ENCODE measurements around the gene PSMB11. TPM values are rescaled to one million over a fixed set of nuclear protein-coding genes. Genes with fewer than 3 reads are reported as not detected.

PSMB11 gene
- total RNA-seq, 6 donors from 2014 or later = not detected

- no peak for DNase-seq
- H3K9me3 ChIP-seq = no peaks in the 10 kb centered on the region
- no peaks in the 10 kb centered on the region for H3K4me1 ChIP-seq
- H3K4me3 ChIP-seq = no peak overlapping the region
- WGBS, 2 donors = 90 to 94% methylated on average over 7 of the region's 7 CpGs
- no peaks in the 10 kb centered on the region for H3K27me3 ChIP-seq
- no peak overlapping the region for H3K27ac ChIP-seq
- ATAC-seq (ENCODE audit: low FRiP score in 2 of 2) = no peak
- H3K36me3 ChIP-seq = peaks cover 0 to 15% (median 8%) of the 10 kb centered on the region in 4 donors
- TF ChIP-seq POLR2A (IDR thresholded peaks at IDR 0.05) = no peak
- TF ChIP-seq POLR2AphosphoS5 (IDR thresholded peaks at IDR 0.05) = no peak
- no peak for TF ChIP-seq EP300 (IDR thresholded peaks at IDR 0.05)
- TF ChIP-seq, protein P1, sequence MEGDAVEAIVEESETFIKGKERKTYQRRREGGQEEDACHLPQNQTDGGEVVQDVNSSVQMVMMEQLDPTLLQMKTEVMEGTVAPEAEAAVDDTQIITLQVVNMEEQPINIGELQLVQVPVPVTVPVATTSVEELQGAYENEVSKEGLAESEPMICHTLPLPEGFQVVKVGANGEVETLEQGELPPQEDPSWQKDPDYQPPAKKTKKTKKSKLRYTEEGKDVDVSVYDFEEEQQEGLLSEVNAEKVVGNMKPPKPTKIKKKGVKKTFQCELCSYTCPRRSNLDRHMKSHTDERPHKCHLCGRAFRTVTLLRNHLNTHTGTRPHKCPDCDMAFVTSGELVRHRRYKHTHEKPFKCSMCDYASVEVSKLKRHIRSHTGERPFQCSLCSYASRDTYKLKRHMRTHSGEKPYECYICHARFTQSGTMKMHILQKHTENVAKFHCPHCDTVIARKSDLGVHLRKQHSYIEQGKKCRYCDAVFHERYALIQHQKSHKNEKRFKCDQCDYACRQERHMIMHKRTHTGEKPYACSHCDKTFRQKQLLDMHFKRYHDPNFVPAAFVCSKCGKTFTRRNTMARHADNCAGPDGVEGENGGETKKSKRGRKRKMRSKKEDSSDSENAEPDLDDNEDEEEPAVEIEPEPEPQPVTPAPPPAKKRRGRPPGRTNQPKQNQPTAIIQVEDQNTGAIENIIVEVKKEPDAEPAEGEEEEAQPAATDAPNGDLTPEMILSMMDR (IDR thresholded peaks at IDR 0.05) = no peak
Measured at GRCh38 chr14:23020143-23021128, 21.6 kb upstream of the PSMB11 start.

GRCh38 chr14:23021434-23021833, 20.6 kb upstream of the PSMB11 start:
- no peak for TF ChIP-seq EP300 (IDR thresholded peaks at IDR 0.05)
- TF ChIP-seq, protein P1 (IDR thresholded peaks at IDR 0.05) = no peak
- no peak for TF ChIP-seq POLR2A (IDR thresholded peaks at IDR 0.05)
- no peak for TF ChIP-seq POLR2AphosphoS5 (IDR thresholded peaks at IDR 0.05)
- DNase-seq = no peak
- H3K27ac ChIP-seq = no peak overlapping the region
- no peaks in the 10 kb centered on the region for H3K9me3 ChIP-seq
- H3K4me3 ChIP-seq = no peak overlapping the region
- no peaks in the 10 kb centered on the region for H3K27me3 ChIP-seq
- 80 to 85% methylated on average over 9 of the region's 9 CpGs for WGBS, 2 donors
- no peak for ATAC-seq (ENCODE audit: low FRiP score in 2 of 2)
- H3K36me3 ChIP-seq = peaks cover 4 to 25% (median 17%) of the 10 kb centered on the region in 4 donors
- H3K4me1 ChIP-seq = no peaks in the 10 kb centered on the region

- peaks cover 4 to 28% (median 22%) of the 10 kb centered on the region in 4 donors for H3K36me3 ChIP-seq
- H3K4me3 ChIP-seq = no peak overlapping the region
- DNase-seq (no peak), ATAC-seq (ENCODE audit: low FRiP score in 2 of 2) (no peak)
- H3K27ac ChIP-seq = no peak overlapping the region
- 75 to 82% methylated on average over 7 of the region's 7 CpGs for WGBS, 2 donors
- H3K4me1 ChIP-seq = no peaks in the 10 kb centered on the region
- TF ChIP-seq, protein P1 (IDR thresholded peaks at IDR 0.05) = no peak
- no peak for TF ChIP-seq POLR2AphosphoS5 (IDR thresholded peaks at IDR 0.05)
- no peak for TF ChIP-seq EP300 (IDR thresholded peaks at IDR 0.05)
- TF ChIP-seq POLR2A (IDR thresholded peaks at IDR 0.05) = no peak
- H3K9me3 ChIP-seq = no peaks in the 10 kb centered on the region
- no peaks in the 10 kb centered on the region for H3K27me3 ChIP-seq
Measured at GRCh38 chr14:23021889-23022442, 20.0 kb upstream of the PSMB11 start.

DNA sequence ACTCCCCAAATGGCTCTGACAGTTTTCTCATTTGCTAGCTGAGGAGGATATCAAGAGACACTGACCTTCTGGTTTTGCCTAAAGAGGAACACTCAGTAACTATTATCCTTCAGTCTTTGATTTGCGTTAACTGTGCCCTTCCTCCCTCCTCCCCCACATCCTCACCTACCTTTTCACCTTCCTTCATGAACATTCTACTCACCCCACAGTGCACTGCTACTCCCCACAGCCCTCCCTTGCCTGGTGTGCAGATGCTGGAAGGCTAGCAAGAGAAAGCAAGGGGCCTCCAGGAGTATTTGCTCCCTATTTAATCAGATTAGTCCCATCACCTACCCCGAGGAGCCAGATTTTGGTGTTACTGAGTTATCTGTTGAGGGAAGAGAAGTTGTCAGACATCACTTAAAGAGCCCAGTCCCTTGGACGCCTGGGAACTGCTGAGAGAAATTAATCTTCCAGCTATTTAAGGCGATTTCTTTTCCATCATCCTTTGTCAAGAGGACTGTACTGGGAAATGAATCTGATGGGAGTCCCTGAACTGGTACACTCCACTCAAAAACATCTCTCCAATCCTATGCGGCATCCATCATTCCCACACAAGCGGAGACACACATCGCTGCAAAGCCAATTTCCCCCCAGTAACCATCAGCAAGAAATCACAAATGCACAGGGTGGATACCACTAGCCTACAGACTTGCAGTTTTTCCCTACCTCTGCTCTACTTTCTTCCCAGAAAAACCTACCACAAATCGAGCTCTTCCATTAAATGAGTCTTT, 18.8 kb upstream of the PSMB11 start:
- 86 to 88% methylated on average over 8 of the region's 8 CpGs for WGBS, 2 donors
- TF ChIP-seq POLR2A (IDR thresholded peaks at IDR 0.05) (no peak), POLR2AphosphoS5 (IDR thresholded peaks at IDR 0.05) (no peak), EP300 (IDR thresholded peaks at IDR 0.05) (no peak)
- TF ChIP-seq, protein P1 (IDR thresholded peaks at IDR 0.05) = no peak

More for the DNA sequence above, 18.8 kb upstream of the PSMB11 start:
- H3K36me3 ChIP-seq = peaks cover 4 to 41% (median 27%) of the 10 kb centered on the region in 4 donors
- no peak overlapping the region for H3K4me3 ChIP-seq
- H3K4me1 ChIP-seq = peaks cover 0 to 5% (median under 1%) of the 10 kb centered on the region in 4 donors
- no peak overlapping the region for H3K27ac ChIP-seq
- DNase-seq (no peak), ATAC-seq (ENCODE audit: low FRiP score in 2 of 2) (no peak)
- no peaks in the 10 kb centered on the region for H3K27me3 ChIP-seq
- no peaks in the 10 kb centered on the region for H3K9me3 ChIP-seq
